ENCODE results near the gene GTSF1L.
"Not testable (repeated sequence)": the region's sequence is repeated elsewhere in the genome, so short reads cannot be mapped to it uniquely, and the experiment has no call there.

GTSF1L gene

DNA sequence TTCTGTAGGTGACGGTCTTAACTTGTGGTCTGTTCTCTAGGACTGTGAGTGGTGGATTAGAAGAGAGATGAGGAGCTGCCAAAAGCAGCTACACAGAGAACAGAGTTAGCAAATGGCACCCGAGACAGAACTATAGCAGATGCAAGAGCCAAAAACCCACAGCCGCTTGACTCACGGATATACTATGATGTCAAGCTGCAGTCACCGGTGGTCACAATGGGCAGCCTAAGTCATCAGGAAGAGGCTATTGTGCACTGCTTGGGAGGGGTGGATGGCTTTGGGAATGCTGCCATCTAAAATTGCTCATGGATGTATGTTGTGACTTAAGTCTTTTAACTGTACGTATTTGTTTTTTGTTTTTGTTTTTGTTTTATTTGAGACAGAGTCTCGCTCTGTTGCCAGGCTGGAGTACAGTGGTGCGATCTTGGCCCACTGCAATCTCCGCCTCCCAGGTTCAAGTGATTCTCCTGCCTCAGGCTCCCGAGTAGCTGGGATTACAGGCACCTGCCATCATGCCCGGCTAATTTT is at the start of gene GTSF1L:
Gene GTSF1L (minus strand): TSS at position 192 of the 528 bp plus-strand sequence. CDS start 308 bp downstream, outside the sequence.
- no peak for DNase-seq

DNA sequence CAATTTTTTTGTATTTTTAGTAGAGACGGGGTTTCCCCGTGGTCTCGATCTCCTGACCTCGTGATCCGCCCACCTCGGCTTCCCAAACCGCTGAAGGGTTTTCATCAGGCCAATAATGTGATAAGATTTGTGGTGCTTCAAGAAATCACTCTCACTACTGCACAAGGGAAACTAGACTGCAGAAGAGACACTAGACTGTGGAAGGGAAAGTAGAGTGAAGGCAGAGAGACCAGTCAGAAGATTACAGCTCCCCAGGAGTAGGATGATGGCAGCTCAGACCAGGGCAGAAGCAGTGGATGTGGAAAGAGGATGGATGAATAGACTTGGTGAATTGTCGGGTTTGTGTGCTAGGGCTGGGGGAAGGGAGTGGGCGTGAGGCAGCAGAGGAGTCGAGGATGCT is 48.0 kb upstream of the GTSF1L start:
- DNase-seq: no peak

DNA sequence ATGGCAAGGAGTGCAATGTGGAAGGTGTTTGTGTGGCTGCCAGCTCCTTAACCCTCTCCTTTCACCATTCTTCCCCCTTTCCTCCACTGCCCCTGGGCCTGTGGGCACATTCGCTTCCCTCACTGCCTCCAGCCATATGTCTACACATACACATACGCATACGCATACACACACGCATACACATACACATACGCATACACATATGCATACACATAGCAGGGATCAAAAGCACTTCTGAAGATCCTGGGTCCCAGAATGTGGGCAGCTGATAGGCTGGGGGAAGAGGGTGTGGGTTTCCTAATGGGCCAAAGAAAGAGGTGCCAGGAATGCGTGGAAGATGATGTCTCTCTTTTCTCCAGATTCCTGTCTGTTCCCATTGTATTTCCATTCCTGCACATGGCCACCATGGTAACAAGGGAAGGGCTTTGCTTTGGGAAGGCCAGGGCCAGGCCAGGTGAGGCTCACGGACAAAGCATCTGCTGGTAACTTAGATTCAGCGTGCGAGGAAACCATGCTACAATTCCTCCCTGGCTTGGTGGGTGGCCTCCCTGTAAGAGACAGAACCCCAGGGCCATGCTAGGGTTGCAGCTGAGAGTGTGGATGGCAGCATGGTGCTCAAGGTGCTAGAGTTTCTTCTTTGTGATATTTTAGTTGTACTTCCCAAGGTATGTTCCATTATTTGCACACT is 44.8 kb upstream of the GTSF1L start:
- DNase-seq: no peak

DNA sequence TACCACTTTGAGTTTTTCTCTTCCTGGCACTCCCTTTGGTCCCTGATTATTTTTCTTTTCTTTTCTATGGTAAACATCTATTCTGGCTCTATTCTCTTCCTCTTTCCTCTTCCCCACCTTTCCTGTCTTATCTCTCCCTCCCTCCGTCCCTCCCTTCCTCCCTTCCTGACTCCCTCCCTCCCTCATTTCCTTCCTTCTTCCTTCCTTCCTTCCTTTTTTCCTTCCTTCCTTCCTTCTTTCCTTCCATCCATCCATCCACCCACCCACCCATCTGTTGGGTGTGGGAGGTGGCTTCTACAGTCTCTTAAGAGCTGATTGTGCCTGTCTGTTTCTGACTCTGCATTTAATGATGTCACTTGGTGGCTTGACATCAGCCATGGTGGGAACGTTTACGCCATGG is 43.5 kb upstream of the GTSF1L start:
- DNase-seq: no peak

DNA sequence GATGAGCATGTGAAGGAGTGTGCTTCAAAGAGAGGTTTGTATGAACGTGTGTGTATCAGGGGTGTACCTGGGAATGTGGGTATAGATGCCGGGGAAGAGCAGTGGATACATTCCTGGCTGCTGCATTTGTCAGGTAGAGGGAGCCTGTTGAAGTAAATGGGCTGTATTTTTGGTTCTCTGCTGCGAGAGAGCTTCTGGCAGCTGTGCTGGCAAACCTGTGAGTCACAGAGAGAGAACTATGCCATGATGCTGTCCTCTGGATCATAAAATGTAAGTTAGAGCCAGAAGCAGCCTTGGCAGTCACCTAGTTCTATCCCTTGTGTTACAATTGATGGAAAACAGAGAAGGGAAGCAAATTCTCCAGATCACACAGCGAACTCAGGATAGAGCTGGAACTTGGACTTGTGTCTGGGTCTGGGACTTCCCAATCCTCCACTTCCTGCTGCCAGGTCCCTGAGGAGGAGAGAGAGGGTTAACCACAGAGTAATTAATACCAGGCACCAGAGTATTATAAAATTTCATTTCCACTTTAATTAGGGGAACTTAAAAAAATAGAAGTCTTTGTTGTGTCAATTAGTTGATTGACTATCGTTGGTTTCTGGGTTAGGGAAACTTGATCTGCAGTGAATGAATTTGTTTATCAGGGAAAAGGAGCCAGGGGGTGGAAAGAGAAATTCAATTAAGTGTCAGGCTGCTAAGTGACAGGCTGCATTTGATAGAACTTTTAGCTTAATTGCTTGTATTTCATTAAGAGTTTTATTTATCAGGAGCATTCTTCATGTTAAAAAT is 41.1 kb upstream of the GTSF1L start:
- DNase-seq: no peak

DNA sequence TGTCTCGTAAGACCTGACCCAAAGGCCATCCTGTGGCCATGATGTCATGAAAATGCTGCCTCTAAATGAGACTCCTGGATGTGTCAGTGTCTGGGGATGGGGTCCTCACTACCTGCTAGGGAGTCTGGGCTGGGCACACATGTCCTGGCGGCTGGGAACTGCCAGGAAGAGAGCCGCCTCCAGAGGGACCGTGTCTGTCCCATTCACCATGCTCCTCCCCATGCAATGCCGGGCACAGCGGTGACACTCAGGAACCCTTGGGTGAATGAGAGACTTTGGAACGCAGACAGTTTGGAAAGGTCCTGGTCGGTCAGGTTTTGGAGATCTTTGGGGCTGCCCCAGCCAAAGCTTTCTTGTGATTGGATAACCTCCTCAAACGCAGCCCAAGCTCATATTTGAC is 40.1 kb upstream of the GTSF1L start:
- no peak for DNase-seq

DNA sequence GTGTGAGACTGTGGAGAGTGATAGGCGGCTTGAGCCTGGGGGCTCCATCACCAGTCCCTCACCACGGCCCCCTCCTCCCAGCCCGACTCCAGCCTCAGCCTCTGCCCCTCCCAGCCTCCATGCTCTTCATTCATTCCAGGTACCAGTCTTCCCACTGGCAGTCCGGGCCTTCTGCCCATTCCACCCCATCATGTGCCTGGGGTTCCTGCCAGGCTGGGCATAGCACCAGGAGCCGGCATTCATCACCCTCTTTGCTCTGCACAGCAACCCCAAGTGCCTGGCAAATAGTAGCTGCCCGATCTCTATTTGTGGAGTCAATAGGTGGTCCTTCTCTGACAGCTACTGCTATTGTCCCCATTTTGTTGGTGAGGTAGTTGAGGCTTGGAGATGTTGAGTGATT is 39.6 kb upstream of the GTSF1L start:
- no peak for DNase-seq

DNA sequence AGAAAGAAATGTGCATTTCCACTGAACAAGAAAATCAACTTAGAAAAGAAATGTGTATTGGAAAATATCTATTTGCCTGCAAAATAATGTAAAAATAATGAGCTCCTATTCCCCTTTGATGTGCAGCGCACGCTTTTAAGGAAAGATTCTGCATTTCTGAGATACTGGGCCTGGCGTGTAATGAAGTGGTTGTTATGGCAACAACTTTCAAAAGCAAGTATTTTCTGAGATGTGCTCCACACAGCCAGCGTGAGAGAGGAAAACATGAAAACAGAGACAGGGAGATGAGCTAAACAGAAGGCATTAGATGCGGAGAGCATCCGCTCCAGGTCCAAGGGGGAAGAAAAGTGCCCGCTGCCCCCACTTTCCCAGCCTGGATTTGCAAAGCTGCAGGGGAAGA is 39.1 kb upstream of the GTSF1L start:
- DNase-seq: no peak

DNA sequence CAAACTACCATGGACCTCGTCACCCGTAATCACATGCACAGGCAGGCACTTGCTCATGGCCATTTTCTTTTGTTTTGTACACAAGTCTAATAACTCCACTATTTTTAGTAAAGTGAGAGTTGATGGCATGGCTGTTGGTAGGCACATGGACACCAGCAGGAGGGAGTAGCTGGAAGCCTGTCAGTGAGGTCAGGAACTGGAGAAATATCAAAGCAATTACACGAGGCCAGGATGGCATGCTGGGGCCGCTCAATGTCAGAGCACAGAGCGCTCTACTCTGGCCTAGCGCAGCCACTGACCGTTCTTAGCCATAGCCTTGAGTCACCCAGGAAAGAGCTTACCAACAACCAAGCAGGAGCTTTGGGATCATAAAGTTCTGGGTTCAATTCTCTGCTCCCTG is 36.1 kb upstream of the GTSF1L start:
- DNase-seq: no peak

DNA sequence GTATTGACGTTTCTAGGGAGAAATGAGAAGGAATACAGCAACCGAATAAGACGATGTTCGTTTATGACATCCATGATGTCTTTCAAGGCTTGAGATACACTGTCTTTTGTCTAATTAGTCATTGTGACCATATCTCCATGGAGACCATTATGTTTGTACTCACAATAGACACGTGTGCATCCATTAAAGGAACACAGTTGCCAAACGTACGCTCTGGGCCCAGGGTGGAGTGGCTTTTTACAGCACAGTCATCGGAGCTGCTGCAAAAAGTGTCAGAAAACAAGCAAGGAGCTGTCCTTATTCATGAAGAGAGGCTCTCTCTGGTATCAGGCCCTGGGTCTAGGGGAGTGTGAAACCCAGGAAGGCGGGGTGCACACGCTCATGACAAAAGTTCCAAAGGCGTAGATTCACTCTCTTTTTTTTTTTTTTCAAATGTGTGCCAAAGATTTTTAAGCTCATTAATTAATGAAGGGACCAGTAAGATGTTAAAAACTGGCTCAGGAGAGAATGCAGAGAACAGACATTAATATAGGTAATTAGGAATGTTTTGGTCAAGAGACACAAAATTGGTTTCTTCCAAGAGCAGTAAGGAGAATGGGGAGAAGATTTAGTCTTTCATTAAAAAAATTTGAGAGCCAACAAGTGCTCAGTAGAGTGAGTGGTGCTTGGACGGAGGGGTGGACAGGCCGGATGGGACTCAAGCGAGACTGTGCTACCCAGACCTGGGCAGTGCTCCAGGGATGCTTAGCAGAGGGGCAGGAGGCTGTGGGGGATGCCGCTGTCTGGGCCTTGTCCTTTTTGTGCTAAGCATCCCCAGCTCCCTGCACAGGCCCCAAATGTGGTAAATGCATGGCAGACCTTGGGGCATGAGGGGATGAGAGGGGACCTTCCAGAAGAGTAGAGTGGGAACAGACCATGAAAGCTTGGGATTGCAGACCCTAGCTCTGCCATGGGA is 34.9 kb upstream of the GTSF1L start:
- DNase-seq: no peak

DNA sequence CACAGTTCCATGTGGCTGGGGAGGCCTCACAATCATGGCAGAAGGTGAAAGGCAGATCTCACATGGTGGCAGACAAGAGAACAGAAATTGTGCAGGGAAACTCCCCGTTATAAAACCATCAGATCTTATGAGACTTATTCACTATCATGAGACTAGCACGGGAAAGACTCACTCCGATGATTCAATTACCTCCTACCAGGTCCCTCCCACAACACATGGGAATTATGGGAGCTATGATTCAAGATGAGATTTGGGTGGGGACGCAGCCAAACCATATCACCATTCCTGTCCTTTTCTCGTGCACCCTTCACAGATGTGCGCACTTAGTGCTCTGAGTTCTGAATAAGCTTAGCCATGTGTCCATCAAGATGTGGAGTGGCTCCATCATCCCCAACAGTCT is 31.1 kb upstream of the GTSF1L start:
- DNase-seq: not testable (repeated sequence)

DNA sequence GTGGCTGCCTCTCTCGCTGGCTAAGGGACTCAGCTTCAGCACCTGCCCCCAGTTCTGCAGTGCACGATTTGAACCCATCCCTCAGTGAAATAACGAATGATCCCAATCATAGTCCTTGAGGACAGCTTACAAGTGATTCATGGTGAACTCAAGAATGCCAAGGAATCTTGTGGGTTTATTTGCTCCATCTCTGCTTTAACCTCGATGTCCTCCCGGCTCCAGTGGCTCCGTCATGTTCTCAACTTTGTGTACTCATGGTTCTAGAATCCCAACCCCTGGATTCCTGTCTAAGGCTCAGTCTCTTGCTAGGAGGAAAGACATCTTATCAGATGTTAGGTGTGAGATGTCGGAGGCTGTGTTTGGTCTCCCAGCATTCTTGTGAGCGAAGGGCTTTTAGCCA is 29.0 kb upstream of the GTSF1L start:
- no peak for DNase-seq

DNA sequence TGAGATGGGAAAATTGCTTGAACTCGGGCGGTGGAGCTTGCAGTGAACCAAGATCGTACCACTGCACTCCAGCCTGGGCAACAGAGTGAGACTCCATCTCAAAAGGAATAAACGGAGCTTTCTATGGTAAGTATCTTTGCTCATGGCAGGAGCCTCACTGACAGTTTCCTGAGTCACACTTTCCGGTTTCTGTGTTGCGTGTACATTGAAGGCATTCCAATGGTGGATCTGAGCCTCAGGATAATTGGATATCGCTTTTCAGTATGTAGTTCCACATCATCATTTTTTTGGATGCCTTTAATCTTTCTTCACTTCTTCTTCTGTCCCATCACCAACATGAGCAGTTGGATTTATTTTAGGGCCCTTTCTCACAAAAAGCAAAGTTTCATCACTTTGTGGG is 28.6 kb upstream of the GTSF1L start:
- no peak for DNase-seq

DNA sequence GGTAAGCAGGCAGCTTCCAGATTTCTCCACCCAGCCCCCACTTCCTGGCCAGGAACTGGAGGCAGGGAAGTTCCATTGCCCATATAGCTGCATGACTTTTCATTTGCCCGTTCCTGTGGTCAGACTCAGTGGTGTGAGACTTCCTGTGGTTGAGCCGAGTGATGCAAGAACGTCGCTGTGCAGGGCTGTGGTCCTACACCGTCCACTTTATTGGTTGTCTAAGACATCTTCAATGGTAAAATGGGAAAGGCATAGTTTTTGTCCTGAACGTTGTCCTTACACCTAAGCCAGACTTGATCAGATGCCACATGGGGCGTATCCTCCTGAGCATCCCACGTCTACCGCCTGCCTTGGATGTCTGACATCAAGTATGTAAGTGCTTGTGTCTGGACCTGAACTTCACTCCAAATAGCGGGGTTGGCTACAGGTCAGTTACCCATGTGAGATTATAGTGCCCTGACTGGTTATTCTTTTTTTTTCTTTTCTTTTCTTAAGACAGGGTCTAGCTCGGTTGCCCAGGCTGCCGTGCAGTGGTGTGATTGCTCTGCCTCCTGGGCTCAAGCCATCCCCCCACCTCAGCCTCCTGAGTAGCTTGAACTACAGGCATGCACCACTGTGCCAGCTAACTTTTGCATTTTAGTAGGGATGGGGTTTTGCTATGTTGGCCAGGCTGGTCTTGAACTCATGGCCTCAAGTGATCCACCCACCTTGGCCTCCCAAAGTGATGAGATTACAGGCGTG is 25.9 kb upstream of the GTSF1L start:
- DNase-seq: peak in 1 of 2 donors; percentile 54

DNA sequence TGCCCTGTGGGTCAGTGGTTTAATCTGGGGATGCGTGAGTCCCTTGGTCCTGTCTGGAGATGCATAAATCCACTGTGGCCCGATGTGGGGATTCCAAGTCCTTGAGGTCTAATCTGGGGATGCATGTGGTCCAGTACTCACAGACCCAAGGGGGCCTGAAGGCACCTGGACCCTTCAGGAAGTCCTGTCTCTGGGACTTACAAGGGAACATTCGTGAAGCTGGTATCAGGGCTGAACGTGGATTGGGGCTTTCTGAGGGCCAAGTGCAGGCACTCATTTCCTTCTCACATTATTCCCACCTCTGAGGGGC is 25.2 kb upstream of the GTSF1L start:
- no peak for DNase-seq

DNA sequence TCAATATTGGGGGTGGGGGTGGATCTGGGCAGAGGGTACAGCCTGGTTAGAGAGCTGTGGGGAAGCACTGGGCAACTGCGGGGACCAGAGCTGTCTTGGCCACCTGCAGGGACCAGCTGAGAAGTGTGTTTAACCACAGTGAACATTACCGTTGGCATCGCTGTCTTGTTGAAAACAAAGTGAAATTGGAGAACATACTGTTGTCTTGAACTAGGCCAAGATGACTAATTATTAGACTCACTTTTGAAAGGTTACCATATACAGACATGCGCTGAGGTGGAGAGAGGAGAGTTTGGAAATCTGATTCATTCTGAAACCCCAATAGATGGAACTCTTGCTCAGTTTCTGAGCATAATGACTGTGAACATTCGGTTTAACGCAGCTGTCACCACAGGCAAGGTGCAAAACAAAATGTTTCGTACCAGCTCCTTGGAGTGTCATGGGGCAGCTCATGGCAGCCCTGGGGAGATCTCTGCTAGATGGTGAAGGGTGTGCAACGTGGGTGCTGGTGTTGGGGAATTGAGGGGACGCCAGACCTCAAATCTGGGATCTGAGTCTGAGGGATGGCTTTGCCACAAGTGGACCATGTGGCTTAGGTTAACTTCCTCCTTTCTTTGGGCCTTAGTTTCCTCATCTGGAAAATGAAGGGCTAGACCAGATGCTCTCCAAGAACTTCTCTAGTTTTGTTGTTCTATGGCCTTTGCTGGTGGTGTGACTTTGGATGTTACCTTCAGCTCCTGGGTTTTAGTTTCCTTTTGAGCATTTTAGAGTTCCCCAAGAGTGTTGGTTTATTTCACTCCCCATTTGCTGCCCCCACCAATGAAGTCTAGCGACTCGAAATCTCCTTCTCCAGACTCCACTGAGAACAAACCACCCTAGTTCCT is 24.6 kb upstream of the GTSF1L start:
- DNase-seq: peak in 1 of 2 donors; percentile 18

DNA sequence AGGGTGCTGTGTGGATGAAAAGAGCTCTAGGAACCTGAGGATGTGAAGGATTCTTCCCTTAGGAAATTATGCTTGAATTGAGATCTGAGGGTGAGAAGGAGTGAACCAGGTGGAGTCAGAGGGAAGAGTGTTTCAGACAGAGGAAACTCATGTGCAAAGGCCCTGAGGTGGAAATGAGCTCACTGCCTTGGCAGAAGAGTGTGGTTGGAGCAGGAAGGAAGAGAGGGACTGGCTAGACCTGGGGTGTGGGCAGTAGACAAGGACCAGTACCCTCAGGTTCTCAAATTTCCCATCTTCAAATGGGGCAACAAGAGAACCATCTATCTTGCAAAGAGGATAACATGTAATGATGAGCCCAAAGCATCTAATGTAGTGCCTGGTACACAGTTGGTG is 24.0 kb upstream of the GTSF1L start:
- no peak for DNase-seq

DNA sequence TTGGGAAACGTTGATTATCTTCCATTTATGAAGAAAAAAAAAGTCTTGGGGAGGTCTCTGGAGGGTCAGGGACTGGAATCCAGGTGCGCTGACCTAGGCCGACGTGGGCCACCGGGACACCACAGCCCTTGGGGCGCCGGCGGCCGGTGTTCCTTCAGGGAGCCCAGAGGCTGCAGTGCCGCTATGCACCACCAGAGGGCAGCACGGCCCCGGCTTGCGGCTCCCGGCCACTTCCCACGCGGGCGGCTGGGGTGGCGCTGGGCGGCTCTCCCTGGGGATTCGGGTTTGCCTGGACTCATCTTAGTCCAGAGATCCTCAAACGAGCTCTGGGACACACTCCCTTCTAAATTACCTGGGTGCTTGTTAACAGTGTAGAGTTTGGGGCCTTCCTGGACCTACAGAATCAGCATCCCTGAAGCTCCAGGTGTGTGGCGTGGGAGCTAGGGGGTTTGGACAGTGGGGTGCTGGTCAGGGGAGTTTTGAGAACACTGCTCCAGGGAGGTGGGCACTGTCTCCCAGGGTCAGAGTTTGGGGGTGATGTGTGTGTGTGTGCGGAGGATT is 23.0 kb upstream of the GTSF1L start:
- peak; percentile 62 to 76 for DNase-seq

DNA sequence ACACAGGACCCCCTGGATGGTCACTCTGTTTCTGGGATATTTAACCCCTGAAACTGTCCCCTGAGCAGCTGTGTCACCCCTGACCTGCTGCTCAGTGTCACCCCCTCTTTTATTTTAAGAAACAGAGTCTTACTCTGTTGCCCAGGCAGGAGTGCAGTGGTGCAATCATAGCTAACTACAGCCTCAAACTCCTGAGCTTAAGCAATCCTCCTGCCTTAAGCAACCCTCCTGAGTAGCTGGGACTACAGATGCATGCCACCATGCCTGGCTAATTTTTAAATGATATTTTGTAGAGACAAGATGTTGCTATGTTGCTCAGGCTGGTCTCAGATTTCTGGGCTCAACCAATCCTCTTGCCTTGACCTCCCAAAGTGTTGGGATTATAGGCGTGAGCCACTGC is 21.5 kb upstream of the GTSF1L start:
- no peak for DNase-seq

DNA sequence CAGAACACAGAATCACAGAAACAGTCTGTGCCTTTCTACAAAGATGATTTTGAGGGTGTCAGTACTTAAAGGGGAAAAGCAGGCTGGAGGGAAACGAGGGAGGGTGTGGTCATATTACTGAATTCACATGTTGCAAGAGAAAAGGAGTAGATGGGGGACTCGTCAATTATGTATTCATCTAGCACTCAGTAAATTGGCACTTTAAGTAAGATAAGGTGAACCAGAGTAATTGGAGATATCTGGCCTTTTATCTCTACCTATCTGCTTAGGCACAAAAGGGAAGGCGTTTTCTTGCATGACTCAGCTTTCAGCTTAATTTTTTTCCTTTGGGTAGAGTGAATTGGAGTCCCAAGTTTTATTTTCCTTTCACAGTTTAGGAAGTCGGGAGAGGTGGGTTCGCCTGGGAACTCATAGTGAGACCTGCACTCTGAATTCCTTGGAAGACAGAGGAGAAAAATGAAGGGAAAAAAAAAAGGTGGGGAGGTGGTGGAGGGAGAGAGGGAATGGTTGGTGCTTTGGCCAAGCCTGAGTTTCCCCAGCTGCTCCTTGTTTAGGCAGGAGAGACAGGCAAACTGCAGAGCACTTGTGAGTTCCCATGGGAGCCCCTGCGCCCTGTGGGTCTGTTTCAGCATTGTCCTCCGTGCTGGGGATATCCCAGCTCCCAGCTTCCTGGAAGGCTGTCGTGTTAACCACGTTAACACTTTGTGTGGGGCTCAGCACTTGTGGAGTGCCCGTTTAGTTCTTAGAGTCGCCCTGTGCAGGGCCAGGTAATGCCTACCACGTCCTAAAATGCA is 19.7 kb upstream of the GTSF1L start:
- no peak for DNase-seq
